GM12875 (cell line): Measurements from ENCODE around the gene OR10A2.
"Not testable (repeated sequence)": the region's sequence is repeated elsewhere in the genome, so short reads cannot be mapped to it uniquely, and the experiment has no call there.

ENCODE experiments used
- H3K4me3 ChIP-seq: one replicate; pipeline ENCODE4 v1.5.1; 2011; ENCODE audit warnings: low read depth, low read length, control low read depth
- CTCF ChIP-seq: IDR thresholded peaks from 2 replicates; pipeline ENCODE4 v1.5.1; 2011; ENCODE audit warnings: low read depth, mild to moderate bottlenecking, control low read depth, inconsistent platforms, low read length, moderate library complexity, borderline replicate concordance; ENCODE audit not compliant: insufficient read depth

The OR10A2 gene

GRCh38 chr11:6876914-6877313 is 14.1 kb downstream of the OR10A2 start:
- TF ChIP-seq CTCF = no peak
- no peak overlapping the region for H3K4me3 ChIP-seq

GRCh38 chr11:6882751-6883150 is 19.9 kb downstream of the OR10A2 start:
- no peak for TF ChIP-seq CTCF
- H3K4me3 ChIP-seq = no peak overlapping the region

GRCh38 chr11:6887711-6888110 is 24.9 kb downstream of the OR10A2 start:
- not testable (repeated sequence) for H3K4me3 ChIP-seq

- H3K4me3 ChIP-seq = no peak overlapping the region
- TF ChIP-seq CTCF = no peak
These were observed 26.0 kb downstream of the OR10A2 start for GRCh38 chr11:6888830-6889229.

- H3K4me3 ChIP-seq = no peak overlapping the region
- no peak for TF ChIP-seq CTCF
These were observed 27.0 kb downstream of the OR10A2 start for GRCh38 chr11:6889835-6890234.

GRCh38 chr11:6892400-6892799 is 29.5 kb downstream of the OR10A2 start, which contains the start of gene OR2D2:
TSS of gene OR2D2 (minus strand) at chr11:6892500. CDS start at chr11:6892500, 0 bp downstream.
- TF ChIP-seq CTCF = no peak
- no peak within 1 kb of the TSS for H3K4me3 ChIP-seq

- no peak for TF ChIP-seq CTCF
- no peak overlapping the region for H3K4me3 ChIP-seq
These were observed 31.2 kb downstream of the OR10A2 start for GRCh38 chr11:6894097-6894496.

- TF ChIP-seq CTCF = no peak
These were observed 32.2 kb downstream of the OR10A2 start for GRCh38 chr11:6895010-6895409.

More at GRCh38 chr11:6895010-6895409, 32.2 kb downstream of the OR10A2 start:
- H3K4me3 ChIP-seq = no peak overlapping the region
